ENCODE measurements around the gene RSPRY1. TPM values are rescaled to one million over a fixed set of nuclear protein-coding genes. Genes with fewer than 3 reads are reported as not detected.

Gene RSPRY1
- polyA plus RNA-seq, 1 of the 3 experiments (the other 2 are of a cell fraction), result 16.6 TPM

DNA sequence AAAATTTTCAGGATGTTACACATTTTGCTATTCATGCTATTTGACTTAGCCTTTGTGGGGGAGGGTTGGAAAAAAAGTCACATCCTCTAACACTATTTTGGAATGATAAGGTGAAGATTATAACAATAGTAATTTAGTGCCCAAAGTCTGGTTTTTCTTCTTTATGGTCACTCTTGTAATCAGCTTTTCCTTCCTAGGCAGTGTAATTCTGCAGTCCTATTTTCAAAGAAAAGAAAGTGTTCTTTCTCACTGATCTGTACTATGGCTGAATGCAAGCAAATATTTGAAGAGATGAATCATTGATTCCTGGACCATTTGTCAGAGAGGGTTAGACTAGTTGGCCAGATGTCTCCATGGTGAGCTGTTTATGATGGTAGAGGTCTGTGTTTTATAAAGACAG, 8.4 kb downstream of the RSPRY1 start (continued):
- TF ChIP-seq NRF1 (IDR thresholded peaks at IDR 0.05; ENCODE audit: low read depth, low read length) (no peak), RFX5 (IDR thresholded peaks at IDR 0.05; ENCODE audit: low read length) (no peak), NFIC (IDR thresholded peaks at IDR 0.05; ENCODE audit: borderline replicate concordance) (peak; percentile 63; the same call in 1 of the 2 replicates), TAF1 (IDR thresholded peaks at IDR 0.05; ENCODE audit: borderline replicate concordance, low read depth, low read length) (no peak), SIN3A (IDR thresholded peaks at IDR 0.05; ENCODE audit: borderline replicate concordance, low read depth, low read length) (no peak), SMC3 (IDR thresholded peaks at IDR 0.05; ENCODE audit: low read depth, low read length) (no peak), FOXJ3 (CRISPR knock-in tag; IDR thresholded peaks at IDR 0.05) (no peak), MEF2A (IDR thresholded peaks at IDR 0.05; ENCODE audit: borderline replicate concordance, low read depth) (no peak)
- TF ChIP-seq, protein P1, sequence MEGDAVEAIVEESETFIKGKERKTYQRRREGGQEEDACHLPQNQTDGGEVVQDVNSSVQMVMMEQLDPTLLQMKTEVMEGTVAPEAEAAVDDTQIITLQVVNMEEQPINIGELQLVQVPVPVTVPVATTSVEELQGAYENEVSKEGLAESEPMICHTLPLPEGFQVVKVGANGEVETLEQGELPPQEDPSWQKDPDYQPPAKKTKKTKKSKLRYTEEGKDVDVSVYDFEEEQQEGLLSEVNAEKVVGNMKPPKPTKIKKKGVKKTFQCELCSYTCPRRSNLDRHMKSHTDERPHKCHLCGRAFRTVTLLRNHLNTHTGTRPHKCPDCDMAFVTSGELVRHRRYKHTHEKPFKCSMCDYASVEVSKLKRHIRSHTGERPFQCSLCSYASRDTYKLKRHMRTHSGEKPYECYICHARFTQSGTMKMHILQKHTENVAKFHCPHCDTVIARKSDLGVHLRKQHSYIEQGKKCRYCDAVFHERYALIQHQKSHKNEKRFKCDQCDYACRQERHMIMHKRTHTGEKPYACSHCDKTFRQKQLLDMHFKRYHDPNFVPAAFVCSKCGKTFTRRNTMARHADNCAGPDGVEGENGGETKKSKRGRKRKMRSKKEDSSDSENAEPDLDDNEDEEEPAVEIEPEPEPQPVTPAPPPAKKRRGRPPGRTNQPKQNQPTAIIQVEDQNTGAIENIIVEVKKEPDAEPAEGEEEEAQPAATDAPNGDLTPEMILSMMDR (IDR thresholded peaks at IDR 0.05), result no peak
- TF ChIP-seq, protein P2, sequence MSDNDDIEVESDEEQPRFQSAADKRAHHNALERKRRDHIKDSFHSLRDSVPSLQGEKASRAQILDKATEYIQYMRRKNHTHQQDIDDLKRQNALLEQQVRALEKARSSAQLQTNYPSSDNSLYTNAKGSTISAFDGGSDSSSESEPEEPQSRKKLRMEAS (IDR thresholded peaks at IDR 0.05; ENCODE audit: low read depth), result no peak; the same call in 1 of the 2 replicates
- TF ChIP-seq, protein P3, sequence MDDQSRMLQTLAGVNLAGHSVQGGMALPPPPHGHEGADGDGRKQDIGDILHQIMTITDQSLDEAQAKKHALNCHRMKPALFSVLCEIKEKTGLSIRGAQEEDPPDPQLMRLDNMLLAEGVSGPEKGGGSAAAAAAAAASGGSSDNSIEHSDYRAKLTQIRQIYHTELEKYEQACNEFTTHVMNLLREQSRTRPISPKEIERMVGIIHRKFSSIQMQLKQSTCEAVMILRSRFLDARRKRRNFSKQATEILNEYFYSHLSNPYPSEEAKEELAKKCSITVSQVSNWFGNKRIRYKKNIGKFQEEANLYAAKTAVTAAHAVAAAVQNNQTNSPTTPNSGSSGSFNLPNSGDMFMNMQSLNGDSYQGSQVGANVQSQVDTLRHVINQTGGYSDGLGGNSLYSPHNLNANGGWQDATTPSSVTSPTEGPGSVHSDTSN (IDR thresholded peaks at IDR 0.05), result peak; percentile 87
- TF ChIP-seq, protein P4, sequence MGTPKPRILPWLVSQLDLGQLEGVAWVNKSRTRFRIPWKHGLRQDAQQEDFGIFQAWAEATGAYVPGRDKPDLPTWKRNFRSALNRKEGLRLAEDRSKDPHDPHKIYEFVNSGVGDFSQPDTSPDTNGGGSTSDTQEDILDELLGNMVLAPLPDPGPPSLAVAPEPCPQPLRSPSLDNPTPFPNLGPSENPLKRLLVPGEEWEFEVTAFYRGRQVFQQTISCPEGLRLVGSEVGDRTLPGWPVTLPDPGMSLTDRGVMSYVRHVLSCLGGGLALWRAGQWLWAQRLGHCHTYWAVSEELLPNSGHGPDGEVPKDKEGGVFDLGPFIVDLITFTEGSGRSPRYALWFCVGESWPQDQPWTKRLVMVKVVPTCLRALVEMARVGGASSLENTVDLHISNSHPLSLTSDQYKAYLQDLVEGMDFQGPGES (IDR thresholded peaks at IDR 0.05; ENCODE audit: low read depth, low read length), result no peak
- TF ChIP-seq, protein P5, sequence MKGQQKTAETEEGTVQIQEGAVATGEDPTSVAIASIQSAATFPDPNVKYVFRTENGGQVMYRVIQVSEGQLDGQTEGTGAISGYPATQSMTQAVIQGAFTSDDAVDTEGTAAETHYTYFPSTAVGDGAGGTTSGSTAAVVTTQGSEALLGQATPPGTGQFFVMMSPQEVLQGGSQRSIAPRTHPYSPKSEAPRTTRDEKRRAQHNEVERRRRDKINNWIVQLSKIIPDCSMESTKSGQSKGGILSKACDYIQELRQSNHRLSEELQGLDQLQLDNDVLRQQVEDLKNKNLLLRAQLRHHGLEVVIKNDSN (IDR thresholded peaks at IDR 0.05; ENCODE audit: borderline replicate concordance, low read depth), result no peak
- TF ChIP-seq, protein P6, sequence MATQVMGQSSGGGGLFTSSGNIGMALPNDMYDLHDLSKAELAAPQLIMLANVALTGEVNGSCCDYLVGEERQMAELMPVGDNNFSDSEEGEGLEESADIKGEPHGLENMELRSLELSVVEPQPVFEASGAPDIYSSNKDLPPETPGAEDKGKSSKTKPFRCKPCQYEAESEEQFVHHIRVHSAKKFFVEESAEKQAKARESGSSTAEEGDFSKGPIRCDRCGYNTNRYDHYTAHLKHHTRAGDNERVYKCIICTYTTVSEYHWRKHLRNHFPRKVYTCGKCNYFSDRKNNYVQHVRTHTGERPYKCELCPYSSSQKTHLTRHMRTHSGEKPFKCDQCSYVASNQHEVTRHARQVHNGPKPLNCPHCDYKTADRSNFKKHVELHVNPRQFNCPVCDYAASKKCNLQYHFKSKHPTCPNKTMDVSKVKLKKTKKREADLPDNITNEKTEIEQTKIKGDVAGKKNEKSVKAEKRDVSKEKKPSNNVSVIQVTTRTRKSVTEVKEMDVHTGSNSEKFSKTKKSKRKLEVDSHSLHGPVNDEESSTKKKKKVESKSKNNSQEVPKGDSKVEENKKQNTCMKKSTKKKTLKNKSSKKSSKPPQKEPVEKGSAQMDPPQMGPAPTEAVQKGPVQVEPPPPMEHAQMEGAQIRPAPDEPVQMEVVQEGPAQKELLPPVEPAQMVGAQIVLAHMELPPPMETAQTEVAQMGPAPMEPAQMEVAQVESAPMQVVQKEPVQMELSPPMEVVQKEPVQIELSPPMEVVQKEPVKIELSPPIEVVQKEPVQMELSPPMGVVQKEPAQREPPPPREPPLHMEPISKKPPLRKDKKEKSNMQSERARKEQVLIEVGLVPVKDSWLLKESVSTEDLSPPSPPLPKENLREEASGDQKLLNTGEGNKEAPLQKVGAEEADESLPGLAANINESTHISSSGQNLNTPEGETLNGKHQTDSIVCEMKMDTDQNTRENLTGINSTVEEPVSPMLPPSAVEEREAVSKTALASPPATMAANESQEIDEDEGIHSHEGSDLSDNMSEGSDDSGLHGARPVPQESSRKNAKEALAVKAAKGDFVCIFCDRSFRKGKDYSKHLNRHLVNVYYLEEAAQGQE (IDR thresholded peaks at IDR 0.05; ENCODE audit: low read depth, low read length), result no peak

All from SK-N-SH (cell line).